KBM-7 (cell line): ENCODE measurements around the gene GEMIN8.

Experiments
- DNase-seq: peaks from one replicate; pipeline ENCODE4 v3.0.0-alpha.2; 2015
- in situ Hi-C: fragments of 300-500 bp; cut with MboI; formaldehyde crosslinking; loops from 2 replicates; pipeline ENCODE4 v1.14.3; 2020; ENCODE audit warnings: low sequenced_read_pairs, low pct_unique_long_range_greater_than_20kb, mixed read lengths

GEMIN8 gene

GRCh38 chrX:14026121-14026520 is 3.6 kb downstream of the GEMIN8 start:
- DNase-seq = no peak
- in situ Hi-C loops = loop anchor here (25.0 kb wide), 2 partner anchors 364 to 514 kb away; partner anchors contain the start of gene TCEANC

DNA sequence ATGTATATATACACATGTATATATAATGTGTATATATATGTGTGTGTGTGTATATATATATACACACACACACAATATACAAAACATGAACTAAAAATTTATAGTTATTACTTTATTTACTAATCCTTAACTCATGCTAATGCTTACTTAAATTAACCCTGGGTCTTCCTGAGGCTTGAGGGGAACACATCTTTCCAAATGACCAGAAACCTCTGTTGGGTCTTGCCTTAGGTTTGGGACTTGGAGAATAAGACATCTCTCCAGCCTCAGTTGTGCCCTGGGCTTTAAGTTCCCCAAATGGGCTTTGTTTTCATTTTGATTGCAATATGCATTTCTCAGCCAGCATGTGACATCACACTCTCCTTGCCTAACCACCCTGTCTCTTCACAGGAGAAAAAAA is 7.7 kb downstream of the GEMIN8 start:
- in situ Hi-C loops = loop anchor here (25.0 kb wide), 1 partner anchor 260 kb away; no protein-coding TSS in a partner anchor
- DNase-seq = no peak

GRCh38 chrX:14017399-14017798 is 12.3 kb downstream of the GEMIN8 start:
- in situ Hi-C loops = loop anchor here (25.0 kb wide), 1 partner anchor 255 kb away; no protein-coding TSS in a partner anchor

DNA sequence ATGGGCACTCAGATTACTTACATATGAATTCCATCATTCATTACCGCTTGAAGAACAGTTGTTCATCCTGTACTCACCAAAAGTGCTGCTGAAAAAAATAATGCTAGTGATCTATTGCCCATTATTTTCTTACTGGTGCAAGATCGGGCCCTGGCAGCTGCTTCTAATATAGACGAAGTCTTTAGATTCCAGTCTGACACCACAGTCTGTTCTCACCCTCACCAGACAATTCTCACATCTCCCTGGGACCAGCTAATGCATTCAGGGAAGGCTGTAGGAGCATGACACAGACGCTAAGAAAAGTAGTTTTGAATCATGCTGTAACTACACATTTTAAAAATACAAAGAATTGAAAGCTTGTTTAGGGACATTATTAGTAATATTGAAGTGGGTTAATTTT is 13.8 kb downstream of the GEMIN8 start:
- in situ Hi-C loops = loop anchor here (25.0 kb wide), 1 partner anchor 254 kb away; no protein-coding TSS in a partner anchor
- DNase-seq = no peak

More at GRCh38 chrX:14017399-14017798, 12.3 kb downstream of the GEMIN8 start:
- DNase-seq = no peak

GRCh38 chrX:14015294-14015693 is 14.4 kb downstream of the GEMIN8 start:
- in situ Hi-C loops = loop anchor here (25.0 kb wide), 1 partner anchor 253 kb away; no protein-coding TSS in a partner anchor
- no peak for DNase-seq

GRCh38 chrX:14014526-14014925 is 15.2 kb downstream of the GEMIN8 start:
- in situ Hi-C loops = loop anchor here (25.0 kb wide), 1 partner anchor 252 kb away; no protein-coding TSS in a partner anchor
- no peak for DNase-seq

DNA sequence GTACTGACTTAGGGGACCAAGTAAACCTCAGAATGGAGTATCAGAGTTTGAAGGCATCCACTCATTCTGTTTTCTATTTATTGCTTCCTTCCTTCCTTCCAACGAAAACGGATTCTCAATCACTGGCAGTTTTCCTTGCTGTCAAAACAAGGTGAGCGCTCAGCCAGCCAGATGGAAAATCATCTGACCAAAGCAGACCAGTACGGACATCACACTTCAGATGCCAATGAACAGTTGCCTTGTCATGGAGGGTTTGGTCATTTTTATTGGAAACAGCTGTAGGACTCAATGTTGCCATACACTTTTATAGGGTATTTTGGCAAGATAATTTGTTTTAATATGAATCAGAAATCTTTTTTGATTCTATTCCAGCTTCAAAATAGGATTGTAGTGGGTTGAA is 16.6 kb downstream of the GEMIN8 start:
- no peak for DNase-seq
- in situ Hi-C loops = loop anchor here (25.0 kb wide), 1 partner anchor 251 kb away; no protein-coding TSS in a partner anchor

DNA sequence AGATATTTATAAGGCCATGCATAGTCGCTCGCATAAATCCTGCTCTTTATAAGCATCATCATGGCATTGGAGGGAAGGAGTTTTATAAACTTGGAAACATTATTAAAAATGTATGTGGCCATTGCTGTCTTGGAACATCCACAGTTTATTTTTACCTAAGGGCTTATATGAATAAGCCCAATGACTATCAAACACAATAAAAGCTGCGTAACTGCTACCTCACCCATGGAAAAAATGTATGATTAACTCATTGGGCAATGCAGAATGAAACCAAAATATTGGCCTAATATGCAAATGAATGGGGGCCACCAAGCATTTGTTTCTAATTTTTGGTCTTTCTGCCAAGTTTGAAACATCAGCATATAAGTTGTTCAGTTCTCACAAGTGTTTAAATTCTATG is 19.1 kb downstream of the GEMIN8 start:
- in situ Hi-C loops = loop anchor here (25.0 kb wide), 1 partner anchor 248 kb away; no protein-coding TSS in a partner anchor

GRCh38 chrX:14006540-14006939 is 23.2 kb downstream of the GEMIN8 start:
- in situ Hi-C loops = loop anchor here (25.0 kb wide), 1 partner anchor 244 kb away; no protein-coding TSS in a partner anchor
- no peak for DNase-seq

More for the DNA sequence above, 19.1 kb downstream of the GEMIN8 start:
- DNase-seq = no peak

- in situ Hi-C loops = loop anchor here (25.0 kb wide), 1 partner anchor 242 kb away; no protein-coding TSS in a partner anchor
Measured at GRCh38 chrX:14003876-14004425, 25.7 kb downstream of the GEMIN8 start.

GRCh38 chrX:14003028-14003427 is 26.7 kb downstream of the GEMIN8 start:
- no peak for DNase-seq
- in situ Hi-C loops = loop anchor here (25.0 kb wide), 1 partner anchor 241 kb away; no protein-coding TSS in a partner anchor

More at GRCh38 chrX:14003876-14004425, 25.7 kb downstream of the GEMIN8 start:
- no peak for DNase-seq

- DNase-seq = no peak
- in situ Hi-C loops = no loop called here
Measured at GRCh38 chrX:13996650-13997049, 33.0 kb downstream of the GEMIN8 start.

- in situ Hi-C loops = no loop called here
Measured at GRCh38 chrX:13994536-13995080, 35.1 kb downstream of the GEMIN8 start.

GRCh38 chrX:13994104-13994503 is 35.6 kb downstream of the GEMIN8 start:
- in situ Hi-C loops = no loop called here
- no peak for DNase-seq

More at GRCh38 chrX:13994536-13995080, 35.1 kb downstream of the GEMIN8 start:
- no peak for DNase-seq

DNA sequence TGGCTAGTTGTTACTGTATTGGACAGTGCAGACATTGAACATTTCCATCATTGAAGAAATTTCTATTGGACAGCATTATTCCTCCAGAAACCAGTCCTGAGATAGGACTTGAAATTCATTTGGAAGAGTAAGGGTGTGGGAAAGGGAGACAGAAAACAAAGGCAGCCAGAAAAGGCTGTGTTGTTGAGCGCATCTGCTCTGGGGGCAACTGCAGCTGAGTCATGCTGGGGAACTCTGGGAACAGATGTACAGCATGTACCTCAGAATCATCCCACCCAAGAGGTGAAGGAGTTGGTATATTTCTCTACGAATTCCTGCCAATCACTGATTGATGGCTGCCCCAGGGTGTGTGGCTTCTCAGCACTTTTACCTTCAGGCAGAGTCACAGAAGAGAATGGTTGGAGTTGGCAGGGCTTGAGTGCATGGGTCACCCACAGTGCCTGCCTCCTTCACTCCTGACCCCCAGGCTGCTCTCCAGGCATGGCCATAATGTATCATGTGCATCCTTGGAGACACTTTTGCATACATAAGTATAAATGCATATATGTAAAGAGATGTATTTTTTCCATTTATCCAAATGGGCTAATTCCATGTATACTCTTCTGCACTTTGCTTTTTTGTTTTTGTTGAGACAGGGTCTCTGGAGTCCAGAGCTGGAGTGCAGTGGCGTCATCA is 39.4 kb downstream of the GEMIN8 start:
- in situ Hi-C loops = no loop called here
- no peak for DNase-seq

GRCh38 chrX:13985697-13986435 is 43.8 kb downstream of the GEMIN8 start:
- DNase-seq = no peak
- in situ Hi-C loops = no loop called here

DNA sequence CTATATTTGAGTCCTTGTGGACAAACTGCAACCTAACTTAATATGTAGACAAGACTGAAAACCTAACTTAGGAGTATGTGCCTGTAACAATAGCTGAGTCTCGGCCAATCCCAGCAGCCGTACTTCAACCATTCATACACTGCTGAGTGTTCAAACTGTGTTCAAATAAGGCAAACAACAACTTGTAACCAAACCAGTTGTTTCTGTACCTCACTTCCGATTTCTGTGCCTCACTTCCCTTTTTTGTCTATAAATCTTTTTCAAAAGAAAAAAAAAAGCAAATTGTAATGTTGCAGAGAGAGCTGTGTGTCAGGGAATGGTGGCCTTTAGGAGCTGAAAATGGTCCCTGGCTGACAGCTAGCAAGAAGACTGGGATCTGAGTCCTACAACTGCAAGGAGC is 46.0 kb downstream of the GEMIN8 start:
- in situ Hi-C loops = no loop called here

DNA sequence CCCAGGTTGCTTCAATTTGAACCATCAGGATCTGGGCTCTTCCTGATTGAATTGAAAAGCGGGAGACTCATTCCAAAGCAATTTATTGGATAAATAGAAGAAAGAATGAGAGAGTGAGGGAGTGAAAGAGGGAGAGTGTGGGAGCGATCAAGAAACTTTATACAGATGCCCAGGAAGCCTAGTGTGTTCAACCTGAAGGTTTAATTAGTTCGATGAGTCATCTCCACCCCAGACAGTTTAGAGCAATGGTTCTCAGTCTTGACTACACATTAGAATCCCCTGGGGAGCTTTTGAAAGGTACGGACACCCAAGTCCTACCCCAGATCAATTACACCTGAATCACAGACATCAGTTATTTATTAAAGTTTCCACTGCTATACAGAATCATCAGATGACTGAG is 61.5 kb downstream of the GEMIN8 start:
- in situ Hi-C loops = no loop called here
- no peak for DNase-seq

More for the DNA sequence above, 46.0 kb downstream of the GEMIN8 start:
- DNase-seq = peak; percentile 81

GRCh38 chrX:13967636-13968035 is 62.1 kb downstream of the GEMIN8 start:
- in situ Hi-C loops = no loop called here
- DNase-seq = no peak
